ENCODE measurements around the gene KSR2.

KSR2 gene

DNA sequence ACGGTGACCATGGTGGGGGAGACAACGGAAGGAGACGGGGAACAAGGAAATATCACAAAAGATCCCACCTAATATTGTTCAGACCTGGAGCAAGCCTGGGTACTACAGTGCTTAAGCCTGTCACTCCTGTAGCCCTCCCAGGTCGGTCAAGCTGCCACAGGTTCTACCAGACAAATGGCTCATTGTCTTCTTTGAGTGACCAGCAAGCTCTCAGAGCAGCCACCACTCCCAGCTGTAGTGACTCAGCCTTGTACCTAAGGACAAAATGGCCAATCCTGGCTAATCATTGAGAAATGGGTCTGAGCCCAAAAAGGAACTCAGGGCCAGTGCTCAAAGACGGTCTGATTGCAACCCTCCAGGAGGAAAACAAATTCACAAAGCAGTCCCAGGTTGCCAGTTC is 368.9 kb downstream of the KSR2 start:
- no peak for DNase-seq

GRCh38 chr12:117596968-117597367 is 371.8 kb downstream of the KSR2 start:
- DNase-seq, result no peak

GRCh38 chr12:117595751-117596150 is 373.0 kb downstream of the KSR2 start:
- no peak for DNase-seq

GRCh38 chr12:117594481-117594880 is 374.3 kb downstream of the KSR2 start:
- no peak for DNase-seq

GRCh38 chr12:117593815-117594400 is 374.9 kb downstream of the KSR2 start:
- no peak for DNase-seq

DNA sequence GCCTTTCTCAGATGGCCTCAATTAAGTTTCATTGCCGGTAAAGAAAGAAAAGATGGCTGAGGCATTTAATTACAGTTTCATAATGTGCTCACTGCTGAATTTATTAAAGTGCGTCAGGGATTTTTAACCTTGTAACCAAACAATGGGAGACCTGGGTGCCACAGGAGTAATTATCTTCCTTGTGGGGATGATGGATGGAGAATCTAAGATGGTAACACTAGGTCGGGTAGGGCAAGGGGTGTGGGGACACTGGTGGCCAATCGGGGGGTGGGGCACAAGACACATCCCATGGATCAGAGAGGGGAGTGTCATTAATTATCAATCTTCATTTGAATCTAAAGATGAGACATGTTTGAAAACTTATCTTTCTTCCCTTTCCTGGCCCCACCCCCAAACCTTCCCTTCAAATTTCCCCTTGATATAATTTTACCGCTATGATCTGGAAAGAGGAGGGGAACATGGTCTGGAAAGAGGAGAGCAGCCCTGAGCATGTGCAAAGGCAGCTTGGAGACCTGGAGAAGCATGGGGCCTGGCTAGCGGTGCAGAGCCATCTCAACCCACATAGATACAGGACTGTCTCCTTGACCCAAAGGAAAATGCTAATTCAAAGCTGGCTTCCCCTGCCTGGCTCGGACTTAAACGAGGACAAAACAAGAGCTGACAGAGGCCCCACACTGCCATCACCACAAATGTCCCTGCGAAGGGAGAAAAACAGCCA is 376.0 kb downstream of the KSR2 start:
- no peak for DNase-seq

- no peak for DNase-seq
Observed at GRCh38 chr12:117590999-117591398, 377.8 kb downstream of the KSR2 start.

DNA sequence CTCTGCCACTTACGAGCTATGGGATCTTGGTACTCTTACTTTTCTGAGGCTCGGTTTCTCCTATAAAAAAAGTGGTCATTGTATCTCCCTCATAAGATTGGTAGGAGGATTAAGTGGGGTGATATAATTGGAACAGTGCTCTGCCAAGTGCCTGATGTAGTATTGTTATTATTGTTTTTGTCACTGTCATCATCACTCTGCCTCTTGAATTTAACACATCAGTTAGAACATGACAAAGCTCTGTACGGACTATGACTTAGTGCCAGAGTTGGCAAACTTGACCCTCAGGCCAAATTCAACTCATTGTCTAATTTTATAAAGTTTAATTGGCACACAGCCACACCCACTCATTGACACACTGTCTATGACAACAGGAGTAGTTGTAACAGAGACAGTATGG is 378.4 kb downstream of the KSR2 start:
- no peak for DNase-seq

- DNase-seq, result no peak
Observed at GRCh38 chr12:117589021-117589420, 379.8 kb downstream of the KSR2 start.

GRCh38 chr12:117587631-117588287 is 381.0 kb downstream of the KSR2 start:
- DNase-seq, result peak; percentile 42

- DNase-seq, result no peak
Observed at GRCh38 chr12:117583677-117584225, 385.0 kb downstream of the KSR2 start.

- DNase-seq, result no peak
Observed at GRCh38 chr12:117583092-117583491, 385.7 kb downstream of the KSR2 start.

GRCh38 chr12:117582135-117582784 is 386.5 kb downstream of the KSR2 start:
- DNase-seq, result no peak

- no peak for DNase-seq
Observed at GRCh38 chr12:117580718-117581062, 388.1 kb downstream of the KSR2 start.

DNA sequence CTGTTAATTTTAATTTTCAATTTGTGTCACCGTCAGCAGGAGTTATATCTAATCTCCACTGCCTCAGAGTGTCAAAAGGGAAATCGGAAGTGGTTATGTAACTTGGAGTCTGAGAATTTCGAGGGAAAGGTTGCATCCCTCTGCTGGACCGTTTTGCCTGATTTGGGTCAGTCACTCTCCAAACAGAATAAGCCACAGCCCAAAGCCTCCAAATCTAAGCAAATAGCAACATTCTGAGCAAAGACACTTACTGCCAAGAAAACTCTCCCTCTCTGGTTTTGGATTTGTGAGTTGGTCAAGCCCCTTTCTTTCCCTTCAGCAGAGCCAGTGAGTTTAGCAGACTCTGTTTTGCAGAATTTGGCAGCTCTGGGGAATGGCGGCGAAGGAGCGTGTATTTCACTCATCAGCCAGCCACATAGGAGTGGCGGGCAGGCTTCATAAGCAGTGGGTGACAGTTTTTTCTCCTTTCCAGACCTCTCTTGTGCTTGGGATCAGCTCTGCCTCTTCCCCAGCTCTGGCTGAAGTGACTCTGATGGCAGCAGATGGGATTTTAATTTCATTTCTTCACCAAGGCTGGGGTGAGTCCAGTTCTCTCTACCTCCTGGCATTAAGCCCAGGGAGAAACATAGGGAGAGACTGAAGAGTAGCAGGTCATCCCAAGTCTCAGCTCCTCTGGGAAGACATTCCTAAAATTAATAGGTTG is 388.6 kb downstream of the KSR2 start:
- DNase-seq, result no peak

DNA sequence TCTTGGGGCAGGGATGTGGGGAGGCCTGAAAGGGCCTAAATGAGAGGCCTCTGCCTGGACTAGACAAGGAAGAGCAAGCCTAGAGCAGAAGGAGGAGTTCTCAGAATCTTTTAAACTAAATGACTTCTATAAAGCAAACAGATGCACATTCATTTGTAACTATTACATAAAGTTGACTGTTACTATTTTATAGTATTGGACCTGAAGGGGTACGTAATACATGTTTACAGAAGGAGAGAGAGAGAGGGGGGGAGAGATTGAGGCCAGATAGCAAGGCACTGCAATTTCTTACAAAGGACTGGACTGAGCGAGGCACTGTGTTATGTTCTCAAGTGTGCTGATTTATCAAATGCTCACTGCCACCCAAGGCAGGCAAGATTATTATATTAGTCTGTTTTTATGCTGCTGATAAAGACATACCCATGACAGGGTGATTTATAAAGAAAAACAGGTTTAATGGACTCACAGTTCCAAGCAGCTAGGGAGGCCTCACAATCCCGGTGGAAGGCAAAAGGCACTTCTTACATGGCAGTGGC is 391.6 kb downstream of the KSR2 start:
- no peak for DNase-seq

DNA sequence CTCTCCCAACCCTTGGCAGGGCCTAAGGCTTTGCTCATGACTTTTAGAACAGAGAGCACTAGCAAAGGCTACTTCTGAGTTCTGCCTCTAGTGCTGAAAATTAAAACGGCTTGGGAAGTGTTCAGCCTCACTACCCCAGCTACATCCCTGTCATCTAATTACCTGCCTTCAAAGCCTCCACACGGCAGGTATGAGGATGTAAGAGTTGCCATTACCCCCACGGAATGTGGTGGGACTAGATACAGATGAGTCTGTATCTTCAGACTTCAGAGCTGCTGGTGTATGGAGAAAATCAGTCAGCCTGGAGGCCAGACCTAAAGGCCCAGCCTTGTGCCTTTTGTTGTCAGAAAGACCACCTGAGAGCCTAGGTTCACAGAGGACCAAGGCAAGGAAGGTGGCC is 392.7 kb downstream of the KSR2 start:
- DNase-seq, result no peak

- no peak for DNase-seq
Observed at GRCh38 chr12:117574655-117575054, 394.1 kb downstream of the KSR2 start.

DNA sequence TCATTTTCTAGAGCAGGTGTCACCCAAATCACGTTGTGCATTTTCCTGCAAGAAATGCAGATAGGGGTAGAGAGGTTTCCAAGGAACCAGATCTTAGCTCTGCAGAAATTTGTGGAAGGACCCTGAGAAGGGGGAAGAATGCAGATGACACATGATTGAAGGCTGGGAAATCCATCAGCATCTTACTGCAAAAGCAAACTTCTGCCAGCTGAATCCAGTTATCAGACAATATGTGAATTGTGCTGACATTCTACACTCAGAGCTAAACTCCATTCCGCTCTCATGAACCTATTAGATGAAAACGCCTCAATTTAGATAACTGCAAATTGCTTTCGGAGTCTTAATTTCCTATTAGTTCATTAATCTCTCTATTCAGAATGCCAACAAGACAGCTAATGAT is 396.0 kb downstream of the KSR2 start:
- no peak for DNase-seq

GRCh38 chr12:117571321-117571720 is 397.5 kb downstream of the KSR2 start:
- no peak for DNase-seq

- no peak for DNase-seq
Observed at GRCh38 chr12:117570608-117571007, 398.2 kb downstream of the KSR2 start.

GRCh38 chr12:117567644-117568216 is 401.1 kb downstream of the KSR2 start:
- DNase-seq, result no peak
